ENCODE results near the gene CBLN3.

- TF ChIP-seq POLR2AphosphoS5 (IDR thresholded peaks at IDR 0.05; ENCODE audit: low read depth, low read length) (no peak), POLR2A (IDR thresholded peaks at IDR 0.05; ENCODE audit: low read depth, low read length) (no peak), TAF1 (IDR thresholded peaks at IDR 0.05; ENCODE audit: borderline replicate concordance, low read depth, low read length) (no peak)
Observed at GRCh38 chr14:24399999-24400718, 29.3 kb downstream of the CBLN3 start.
